KMS-11 (cell line): ENCODE results near the gene MCOLN2.

Source experiments
- H2AFZ ChIP-seq: fragments of 200-600 bp; sonication (generic); 2 replicates; pipeline ENCODE4 v1.6.1; 2016; ENCODE audit warnings: antibody characterized with exemption, mixed run types, low read depth
- H3K27ac ChIP-seq: fragments of 200-600 bp; sonication (generic); 2 replicates; pipeline ENCODE4 v1.6.1; 2016; ENCODE audit warnings: mild to moderate bottlenecking, mixed run types
- H3K27me3 ChIP-seq: fragments of 200-600 bp; sonication (generic); 2 replicates; pipeline ENCODE4 v1.6.1; 2017; ENCODE audit warnings: mild to moderate bottlenecking, low read depth, mixed run types, moderate library complexity; ENCODE audit not compliant: insufficient read depth
- H3K36me3 ChIP-seq: fragments of 200-600 bp; sonication (generic); 2 replicates; pipeline ENCODE4 v1.6.1; 2017; ENCODE audit warnings: mild to moderate bottlenecking, mixed run types; ENCODE audit not compliant: insufficient read depth
- H3K4me1 ChIP-seq: fragments of 200-600 bp; sonication (generic); 2 replicates; pipeline ENCODE4 v1.6.1; 2016; ENCODE audit warnings: mild to moderate bottlenecking, low read depth, mixed run types; ENCODE audit not compliant: poor library complexity, severe bottlenecking
- H3K4me2 ChIP-seq: fragments of 200-600 bp; sonication (generic); 2 replicates; pipeline ENCODE4 v1.7.0; 2016; ENCODE audit warnings: mild to moderate bottlenecking, mixed run types
- H3K4me3 ChIP-seq: fragments of 200-600 bp; sonication (generic); IDR thresholded peaks from 2 replicates; pipeline ENCODE4 v1.6.1; 2017; ENCODE audit warnings: low read depth, low read length, mixed read lengths; ENCODE audit not compliant: insufficient read depth
- H3K79me2 ChIP-seq: fragments of 200-600 bp; sonication (generic); 2 replicates; pipeline ENCODE4 v1.6.1; 2016; ENCODE audit warnings: low read depth, mixed run types; ENCODE audit not compliant: insufficient read depth
- H3K9ac ChIP-seq: fragments of 200-600 bp; sonication (generic); 2 replicates; pipeline ENCODE4 v1.6.1; 2016; ENCODE audit warnings: mild to moderate bottlenecking, mixed run types
- H4K20me1 ChIP-seq: fragments of 200-600 bp; sonication (generic); 2 replicates; pipeline ENCODE4 v1.6.1; 2016; ENCODE audit warnings: mild to moderate bottlenecking, mixed run types; ENCODE audit not compliant: insufficient read depth
- TF ChIP-seq, protein P1 (sequence below): fragments of 200-600 bp; sonication (generic); conservative IDR thresholded peaks from 2 replicates; pipeline ENCODE4 v1.6.1; 2017; ENCODE audit warnings: low read depth, mild to moderate bottlenecking, antibody characterized with exemption, low read length, moderate library complexity, mixed read lengths

The MCOLN2 gene

DNA sequence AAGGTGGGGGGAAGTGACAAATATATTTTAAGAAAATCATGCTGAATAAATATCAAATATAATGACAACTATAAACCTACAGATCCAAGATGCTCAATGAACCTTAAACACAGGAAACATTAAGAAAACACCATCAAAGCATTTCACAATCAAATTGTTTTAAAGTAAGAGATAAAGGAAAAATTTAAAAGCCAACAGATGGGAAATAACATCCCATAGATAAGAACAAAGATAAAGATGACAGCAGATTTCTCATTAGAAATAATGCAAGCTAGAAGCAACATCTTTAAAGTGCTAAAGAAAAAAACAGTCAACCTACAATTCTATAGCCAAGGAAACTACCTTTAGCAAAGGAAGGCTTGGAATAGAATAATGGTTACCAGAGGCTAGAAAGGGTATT lies 33.6 kb upstream of the MCOLN2 start:
- Histone ChIP-seq H3K4me2 (no peak overlapping the region), H3K4me3 (no peak overlapping the region), H2AFZ (no peak overlapping the region), H3K4me1 (no peaks in the 10 kb centered on the region), H3K27ac (no peak overlapping the region), H3K27me3 (no peaks in the 10 kb centered on the region), H3K9ac (no peak overlapping the region), H3K79me2 (no peaks in the 10 kb centered on the region), H4K20me1 (no peaks in the 10 kb centered on the region), H3K36me3 (no peaks in the 10 kb centered on the region)
- TF ChIP-seq, protein P1, sequence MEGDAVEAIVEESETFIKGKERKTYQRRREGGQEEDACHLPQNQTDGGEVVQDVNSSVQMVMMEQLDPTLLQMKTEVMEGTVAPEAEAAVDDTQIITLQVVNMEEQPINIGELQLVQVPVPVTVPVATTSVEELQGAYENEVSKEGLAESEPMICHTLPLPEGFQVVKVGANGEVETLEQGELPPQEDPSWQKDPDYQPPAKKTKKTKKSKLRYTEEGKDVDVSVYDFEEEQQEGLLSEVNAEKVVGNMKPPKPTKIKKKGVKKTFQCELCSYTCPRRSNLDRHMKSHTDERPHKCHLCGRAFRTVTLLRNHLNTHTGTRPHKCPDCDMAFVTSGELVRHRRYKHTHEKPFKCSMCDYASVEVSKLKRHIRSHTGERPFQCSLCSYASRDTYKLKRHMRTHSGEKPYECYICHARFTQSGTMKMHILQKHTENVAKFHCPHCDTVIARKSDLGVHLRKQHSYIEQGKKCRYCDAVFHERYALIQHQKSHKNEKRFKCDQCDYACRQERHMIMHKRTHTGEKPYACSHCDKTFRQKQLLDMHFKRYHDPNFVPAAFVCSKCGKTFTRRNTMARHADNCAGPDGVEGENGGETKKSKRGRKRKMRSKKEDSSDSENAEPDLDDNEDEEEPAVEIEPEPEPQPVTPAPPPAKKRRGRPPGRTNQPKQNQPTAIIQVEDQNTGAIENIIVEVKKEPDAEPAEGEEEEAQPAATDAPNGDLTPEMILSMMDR, result no peak

DNA sequence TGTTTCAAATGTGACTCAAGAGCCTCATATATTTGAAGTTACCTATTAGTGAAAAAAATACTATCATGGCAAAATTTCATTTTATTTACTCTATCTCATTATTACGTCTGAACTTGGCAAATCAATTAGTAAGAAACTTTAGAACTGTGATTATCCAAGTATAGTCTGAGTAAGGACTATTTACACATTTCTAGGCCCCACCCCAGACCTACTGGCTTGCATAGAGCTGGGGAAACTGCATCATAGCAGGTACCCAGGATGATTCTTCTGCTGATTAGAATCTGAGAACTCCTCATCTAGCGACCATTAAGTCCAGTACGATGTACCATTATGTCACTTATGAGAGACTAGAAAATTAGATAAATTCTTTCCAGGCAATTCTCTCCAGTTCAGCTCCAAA lies 31.2 kb upstream of the MCOLN2 start:
- no peak overlapping the region for H2AFZ ChIP-seq
- no peaks in the 10 kb centered on the region for H4K20me1 ChIP-seq
- no peak overlapping the region for H3K9ac ChIP-seq
- H3K4me2 ChIP-seq, result no peak overlapping the region
- no peaks in the 10 kb centered on the region for H3K36me3 ChIP-seq
- H3K4me1 ChIP-seq, result no peaks in the 10 kb centered on the region
- H3K27me3 ChIP-seq, result no peaks in the 10 kb centered on the region
- no peak overlapping the region for H3K4me3 ChIP-seq
- TF ChIP-seq, protein P1, result no peak
- H3K79me2 ChIP-seq, result no peaks in the 10 kb centered on the region
- no peak overlapping the region for H3K27ac ChIP-seq

DNA sequence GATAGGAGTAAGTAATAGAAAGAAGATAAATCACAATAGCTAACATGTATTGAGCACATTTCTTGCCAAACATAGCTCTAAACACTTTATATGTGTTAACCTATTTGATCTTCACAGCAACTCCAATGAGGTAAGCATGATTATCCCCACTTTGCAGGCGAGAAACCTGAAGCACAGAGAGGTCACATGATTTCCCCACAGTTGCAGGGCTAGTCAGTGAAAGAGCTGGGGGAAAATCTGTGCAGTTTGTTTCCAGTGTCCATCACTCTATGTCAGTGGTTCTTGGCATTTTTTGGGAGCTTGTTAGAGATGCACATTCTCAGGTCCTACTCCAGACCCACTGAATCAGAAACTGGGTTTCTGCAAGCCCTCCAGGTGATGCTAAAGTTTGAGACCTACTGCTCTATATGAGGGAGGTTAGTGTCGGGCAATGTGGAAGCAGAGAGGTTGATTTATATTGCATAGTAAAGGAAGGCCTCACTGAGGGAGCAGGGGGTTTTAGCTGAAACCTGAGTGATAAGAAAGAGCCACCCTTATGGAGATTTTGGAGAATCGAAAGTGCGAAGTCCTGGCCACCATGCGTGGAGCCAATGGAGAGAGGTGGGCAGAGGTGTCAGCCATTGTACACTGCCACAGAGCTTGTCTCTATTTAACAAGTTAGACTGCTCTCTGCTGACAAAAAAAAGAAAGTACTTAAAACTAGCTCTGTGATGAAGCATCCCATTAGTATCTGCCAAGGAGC lies 30.5 kb upstream of the MCOLN2 start:
- Histone ChIP-seq H2AFZ (no peak overlapping the region), H3K9ac (no peak overlapping the region)

DNA sequence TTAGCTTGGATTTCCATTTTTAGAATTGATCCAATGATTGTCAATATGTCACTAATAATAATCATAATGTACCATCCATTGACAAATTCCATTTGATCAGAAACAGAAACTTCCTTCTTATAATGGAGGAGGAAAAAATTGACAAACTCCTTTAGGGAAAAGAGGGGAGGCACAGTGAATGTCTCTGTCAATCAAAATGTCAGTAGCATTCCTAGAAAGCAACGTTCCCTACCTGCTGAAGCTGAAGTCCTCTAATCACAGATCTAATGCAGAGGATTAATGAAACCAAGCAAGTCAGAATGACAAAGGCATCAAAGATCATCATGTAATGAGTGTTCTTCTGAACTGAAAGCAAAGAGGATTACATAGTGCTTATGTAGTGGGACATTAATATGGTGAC lies 29.0 kb upstream of the MCOLN2 start:
- Histone ChIP-seq H3K27me3 (no peaks in the 10 kb centered on the region), H3K9ac (no peak overlapping the region), H2AFZ (no peak overlapping the region), H3K4me3 (no peak overlapping the region), H3K4me1 (no peaks in the 10 kb centered on the region), H3K4me2 (no peak overlapping the region), H3K36me3 (no peaks in the 10 kb centered on the region), H3K27ac (no peak overlapping the region), H4K20me1 (no peaks in the 10 kb centered on the region), H3K79me2 (no peaks in the 10 kb centered on the region)
- TF ChIP-seq, protein P1, result no peak

More for the DNA sequence above, 30.5 kb upstream of the MCOLN2 start:
- H3K4me2 ChIP-seq, result no peak overlapping the region
- H3K4me3 ChIP-seq, result no peak overlapping the region
- TF ChIP-seq, protein P1, result no peak
- no peaks in the 10 kb centered on the region for H3K36me3 ChIP-seq
- H3K27me3 ChIP-seq, result no peaks in the 10 kb centered on the region
- H3K4me1 ChIP-seq, result no peaks in the 10 kb centered on the region
- no peaks in the 10 kb centered on the region for H3K79me2 ChIP-seq
- H4K20me1 ChIP-seq, result no peaks in the 10 kb centered on the region
- no peak overlapping the region for H3K27ac ChIP-seq
